Caco-2 (cell line): ENCODE results near the gene ADAMTS2. TPM values are rescaled to one million over a fixed set of nuclear protein-coding genes. Genes with fewer than 3 reads are reported as not detected.

Experiments
- BruUV-seq: library from RNA; stranded (reverse); fragments of 400-500 nt; replicated peaks from 2 replicates; lab custom pipeline; 2021; lab: Mats Ljungman, UMichigan
- CTCF ChIA-PET: fragments of 300-600 bp; sonication (Branson Sonifier 250); formaldehyde crosslinking; loops from one replicate; lab custom pipeline; 2022; ENCODE audit warnings: antibody characterized with exemption; lab: Charles Lee
- POLR2A ChIA-PET: fragments of 300-600 bp; sonication (Branson Sonifier 250); formaldehyde crosslinking; loops from one replicate; lab custom pipeline; 2022; ENCODE audit warnings: antibody characterized with exemption; lab: Charles Lee
- DNase-seq, 2 experiments: peaks; one replicate each; pipeline versions ENCODE4 v3.0.0 to v3.0.0-alpha.2; 2020 to 2022
- H3K27me3 ChIP-seq: replicated peaks from 2 replicates; pipeline ENCODE4 v1.6.0; 2011; ENCODE audit warnings: low read length; ENCODE audit not compliant: control insufficient read depth, insufficient read depth
- H3K36me3 ChIP-seq: 2 replicates; pipeline ENCODE4 v1.5.1; 2011; ENCODE audit warnings: low read length; ENCODE audit not compliant: control insufficient read depth, insufficient read depth
- H3K4me1 ChIP-seq: fragments of 250-450 bp; sonication (Bioruptor Pico); 2 replicates; pipeline ENCODE4 v1.5.1; 2020; ENCODE audit warnings: mild to moderate bottlenecking
- H3K4me3 ChIP-seq: 2 replicates; pipeline ENCODE4 v1.5.1; 2011; ENCODE audit warnings: low read depth, mild to moderate bottlenecking, control low read depth, low read length
- H3K9me3 ChIP-seq: fragments of 250-450 bp; sonication (Bioruptor Pico); 2 replicates; pipeline ENCODE4 v1.5.1; 2020; ENCODE audit warnings: mild to moderate bottlenecking, moderate library complexity
- H3K27ac Mint-ChIP-seq: one replicate; pipeline ENCODE4 v1.8.0; 2022; ENCODE audit warnings: mixed read lengths; ENCODE audit not compliant: unreplicated experiment
- H3K27me3 Mint-ChIP-seq: one replicate; pipeline ENCODE4 v1.8.0; 2022; ENCODE audit warnings: mixed read lengths; ENCODE audit not compliant: insufficient read depth, unreplicated experiment
- H3K36me3 Mint-ChIP-seq: one replicate; pipeline ENCODE4 v1.8.0; 2022; ENCODE audit warnings: mild to moderate bottlenecking, mixed read lengths; ENCODE audit not compliant: insufficient read depth, unreplicated experiment
- H3K4me1 Mint-ChIP-seq: one replicate; pipeline ENCODE4 v1.8.0; 2022; ENCODE audit warnings: low read depth, mixed read lengths; ENCODE audit not compliant: unreplicated experiment
- H3K4me3 Mint-ChIP-seq: one replicate; pipeline ENCODE4 v1.8.0; 2022; ENCODE audit warnings: mild to moderate bottlenecking, moderate library complexity, mixed read lengths; ENCODE audit not compliant: unreplicated experiment
- H3K9me3 Mint-ChIP-seq: one replicate; pipeline ENCODE4 v1.8.0; 2022; ENCODE audit warnings: mixed read lengths; ENCODE audit not compliant: unreplicated experiment
- intact Hi-C: fragments of 100-400 bp; cut with micrococcal nuclease; formaldehyde crosslinking; loops from one replicate; pipeline ENCODE4 v1.10.0; 2022; ENCODE audit not compliant: unreplicated experiment
- total RNA-seq: library from RNA; stranded (reverse); gene quantifications from 2 replicates; pipeline ENCODE4 v1.2.3, GENCODE V29; 2022
- TF ChIP-seq, protein P1 (sequence below), 2 experiments: fragments of 200-600 bp in 1 of 2; IDR thresholded peaks; 1 replicate in 1 of 2; 2 replicates in 1 of 2; pipeline versions ENCODE4 v1.5.1 to v1.8.0; 2011 to 2022; ENCODE audit warnings: antibody characterized with exemption in 1 of 2, control low read depth in 1 of 2, inconsistent platforms in 1 of 2, low read depth in 1 of 2, low read length in 1 of 2, mild to moderate bottlenecking in 1 of 2, moderate library complexity in 1 of 2; ENCODE audit not compliant: insufficient read depth in 1 of 2, severe bottlenecking in 1 of 2, unreplicated experiment in 1 of 2

ADAMTS2 gene
- total RNA-seq, 1 experiment from 2014 or later, result 0.05 TPM

DNA sequence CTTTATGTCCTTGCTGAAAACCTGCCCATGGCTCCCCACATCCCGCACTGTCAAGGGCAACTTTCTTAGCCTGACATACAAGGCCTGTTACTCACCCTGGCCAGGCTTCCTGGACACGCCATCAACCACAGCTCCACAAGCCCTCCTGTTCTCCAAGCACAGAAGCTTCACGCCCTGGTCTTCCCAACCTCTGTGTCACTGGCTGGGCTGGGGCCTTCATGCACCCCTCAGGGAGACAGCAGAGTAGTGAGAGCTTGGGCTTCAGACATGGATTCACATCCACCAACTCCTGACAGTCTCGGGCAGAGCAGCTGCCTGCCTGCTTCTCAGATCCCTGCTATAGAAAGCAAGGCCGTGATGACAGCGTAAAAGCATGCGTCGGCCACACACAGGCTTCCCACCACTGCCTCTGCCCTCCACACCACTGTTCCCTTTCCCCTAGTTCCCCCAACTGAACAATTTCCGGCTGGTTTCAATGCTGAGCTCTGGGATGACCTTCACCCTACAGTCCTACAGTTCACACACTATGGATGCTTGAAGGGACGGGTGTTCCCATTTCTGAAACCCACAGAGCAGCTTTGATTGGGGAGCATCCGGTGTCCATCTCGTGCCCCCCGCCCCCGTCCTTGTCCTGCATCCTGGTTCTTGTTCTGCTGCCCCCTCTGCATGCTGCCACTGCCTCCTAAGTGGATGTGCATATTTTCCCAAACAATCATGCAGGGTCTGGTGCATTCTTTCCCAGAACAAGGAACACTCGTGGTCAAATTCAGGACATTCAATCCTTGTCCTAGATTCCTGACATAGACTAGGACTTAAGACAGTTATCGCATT lies 33.4 kb upstream of the ADAMTS2 start:
- Mint-ChIP-seq H3K27ac (no peak overlapping the region), H3K4me1 (no peaks in the 10 kb centered on the region), H3K27me3 (peaks cover 10% of the 10 kb centered on the region), H3K4me3 (no peak overlapping the region), H3K9me3 (peaks cover 12% of the 10 kb centered on the region), H3K36me3 (no peaks in the 10 kb centered on the region)
- no peaks in the 10 kb centered on the region for H3K9me3 ChIP-seq
- no TSS peak for BruUV-seq
- no peaks in the 10 kb centered on the region for H3K4me1 ChIP-seq
- no peaks in the 10 kb centered on the region for H3K36me3 ChIP-seq
- DNase-seq, result no peak
- intact Hi-C loops, result no loop called here
- H3K4me3 ChIP-seq, result no peak overlapping the region
- ChIA-PET POLR2A (no interaction called here), CTCF (no interaction called here)
- H3K27me3 ChIP-seq, result no peaks in the 10 kb centered on the region; the same call in 1 of the 2 replicates
- TF ChIP-seq, protein P1, sequence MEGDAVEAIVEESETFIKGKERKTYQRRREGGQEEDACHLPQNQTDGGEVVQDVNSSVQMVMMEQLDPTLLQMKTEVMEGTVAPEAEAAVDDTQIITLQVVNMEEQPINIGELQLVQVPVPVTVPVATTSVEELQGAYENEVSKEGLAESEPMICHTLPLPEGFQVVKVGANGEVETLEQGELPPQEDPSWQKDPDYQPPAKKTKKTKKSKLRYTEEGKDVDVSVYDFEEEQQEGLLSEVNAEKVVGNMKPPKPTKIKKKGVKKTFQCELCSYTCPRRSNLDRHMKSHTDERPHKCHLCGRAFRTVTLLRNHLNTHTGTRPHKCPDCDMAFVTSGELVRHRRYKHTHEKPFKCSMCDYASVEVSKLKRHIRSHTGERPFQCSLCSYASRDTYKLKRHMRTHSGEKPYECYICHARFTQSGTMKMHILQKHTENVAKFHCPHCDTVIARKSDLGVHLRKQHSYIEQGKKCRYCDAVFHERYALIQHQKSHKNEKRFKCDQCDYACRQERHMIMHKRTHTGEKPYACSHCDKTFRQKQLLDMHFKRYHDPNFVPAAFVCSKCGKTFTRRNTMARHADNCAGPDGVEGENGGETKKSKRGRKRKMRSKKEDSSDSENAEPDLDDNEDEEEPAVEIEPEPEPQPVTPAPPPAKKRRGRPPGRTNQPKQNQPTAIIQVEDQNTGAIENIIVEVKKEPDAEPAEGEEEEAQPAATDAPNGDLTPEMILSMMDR (IDR thresholded peaks at IDR 0.05; ENCODE audit: insufficient read depth in 1 of 2, low read depth in 1 of 2, low read length in 1 of 2, severe bottlenecking in 1 of 2, unreplicated experiment in 1 of 2), result no peak

DNA sequence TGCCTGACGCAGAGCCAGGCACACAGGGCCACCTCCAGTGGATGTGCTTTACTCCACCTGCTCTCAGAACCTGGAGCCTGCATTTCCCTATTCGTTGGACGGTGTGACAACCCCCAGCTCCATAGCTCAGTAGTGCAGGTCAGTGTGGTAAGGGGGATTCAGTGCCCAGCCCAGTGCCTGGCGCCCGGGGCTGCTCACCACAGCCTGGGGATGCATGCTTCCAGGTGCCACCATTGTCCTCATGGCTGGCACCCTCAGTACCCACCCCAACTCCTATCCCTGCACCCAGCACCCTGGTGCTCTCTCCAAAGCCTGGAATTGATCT lies 32.8 kb upstream of the ADAMTS2 start:
- Mint-ChIP-seq H3K27me3 (peaks cover 10% of the 10 kb centered on the region), H3K4me1 (no peaks in the 10 kb centered on the region), H3K4me3 (no peak overlapping the region), H3K36me3 (no peaks in the 10 kb centered on the region), H3K27ac (no peak overlapping the region), H3K9me3 (peaks cover 12% of the 10 kb centered on the region)
- intact Hi-C loops, result no loop called here
- Histone ChIP-seq H3K9me3 (no peaks in the 10 kb centered on the region), H3K4me3 (no peak overlapping the region), H3K36me3 (no peaks in the 10 kb centered on the region), H3K4me1 (no peaks in the 10 kb centered on the region), H3K27me3 (no peaks in the 10 kb centered on the region; the same call in 1 of the 2 replicates)
- DNase-seq, result no peak
- BruUV-seq, result no TSS peak
- ChIA-PET POLR2A (no interaction called here), CTCF (no interaction called here)
- TF ChIP-seq, protein P1 (IDR thresholded peaks at IDR 0.05; ENCODE audit: insufficient read depth in 1 of 2, low read depth in 1 of 2, low read length in 1 of 2, severe bottlenecking in 1 of 2, unreplicated experiment in 1 of 2), result no peak

DNA sequence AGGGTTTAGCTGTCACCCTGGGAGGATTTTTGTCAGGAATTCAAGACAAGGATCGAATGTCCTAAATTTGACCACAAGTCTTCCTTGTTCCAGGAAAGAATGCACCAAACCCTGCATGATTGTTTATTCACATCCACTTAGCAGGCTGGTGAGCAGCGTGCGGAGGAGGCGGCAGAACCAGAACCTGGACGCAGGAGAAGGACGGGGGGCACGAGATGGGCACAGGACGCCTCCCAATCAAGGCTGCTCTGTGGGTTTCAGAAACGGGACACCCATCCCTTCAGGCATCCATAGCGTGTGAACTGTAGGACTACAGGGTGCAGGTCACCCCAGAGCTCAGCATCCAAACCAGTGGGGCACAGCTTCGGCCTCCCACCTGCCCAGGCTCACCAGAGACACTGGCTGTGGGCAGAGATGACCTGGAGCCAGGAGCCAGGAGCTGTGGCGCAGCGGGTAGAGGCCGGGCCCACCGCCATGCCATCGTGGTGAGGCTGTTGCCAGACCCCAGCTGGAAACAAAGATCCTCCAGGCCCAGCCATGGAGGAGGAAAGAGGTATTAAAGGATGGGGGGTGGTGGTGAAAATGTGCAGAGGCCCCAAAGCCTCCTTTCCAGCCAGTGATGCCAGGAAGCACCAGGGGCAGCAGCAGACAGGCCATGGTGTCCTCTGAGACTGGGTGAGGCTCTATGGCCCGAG lies 32.3 kb upstream of the ADAMTS2 start:
- no peaks in the 10 kb centered on the region for H3K36me3 ChIP-seq
- Mint-ChIP-seq H3K27ac (no peak overlapping the region), H3K27me3 (peaks cover 10% of the 10 kb centered on the region), H3K36me3 (no peaks in the 10 kb centered on the region), H3K9me3 (peaks cover 12% of the 10 kb centered on the region), H3K4me1 (no peaks in the 10 kb centered on the region), H3K4me3 (no peak overlapping the region)
- POLR2A ChIA-PET, result no interaction called here
- H3K4me1 ChIP-seq, result no peaks in the 10 kb centered on the region
- TF ChIP-seq, protein P1 (IDR thresholded peaks at IDR 0.05; ENCODE audit: insufficient read depth in 1 of 2, low read depth in 1 of 2, low read length in 1 of 2, severe bottlenecking in 1 of 2, unreplicated experiment in 1 of 2), result no peak
- H3K27me3 ChIP-seq, result no peaks in the 10 kb centered on the region; the same call in 1 of the 2 replicates
- BruUV-seq, result no TSS peak
- no peaks in the 10 kb centered on the region for H3K9me3 ChIP-seq
- DNase-seq, result no peak
- intact Hi-C loops, result no loop called here
- no peak overlapping the region for H3K4me3 ChIP-seq
- CTCF ChIA-PET, result no interaction called here
